Astrocyte of the cerebellum (primary cell): ENCODE results near the gene CRTC3.
A peak's percentile ranks its signal among the peaks of the same experiment; 100 is the strongest.

Source experiments
- DNase-seq: peaks from one replicate; pipeline ENCODE4 v3.0.0-alpha.2; 2011; ENCODE audit warnings: low read depth
- H3K4me3 ChIP-seq: 2 replicates; pipeline ENCODE4 v1.5.1; 2011; ENCODE audit warnings: mild to moderate bottlenecking, low read depth, low read length, moderate library complexity
- in situ Hi-C: cut with HindIII; loops from 2 replicates; pipeline ENCODE4 v1.10.0; 2017; ENCODE audit warnings: low sequenced_read_pairs
- TF ChIP-seq, protein P1 (sequence below): IDR thresholded peaks from 2 replicates; pipeline ENCODE4 v1.5.1; 2012; ENCODE audit warnings: low read length, low read depth, moderate library complexity, mild to moderate bottlenecking; ENCODE audit errors: missing control alignments

Gene CRTC3, protein sequence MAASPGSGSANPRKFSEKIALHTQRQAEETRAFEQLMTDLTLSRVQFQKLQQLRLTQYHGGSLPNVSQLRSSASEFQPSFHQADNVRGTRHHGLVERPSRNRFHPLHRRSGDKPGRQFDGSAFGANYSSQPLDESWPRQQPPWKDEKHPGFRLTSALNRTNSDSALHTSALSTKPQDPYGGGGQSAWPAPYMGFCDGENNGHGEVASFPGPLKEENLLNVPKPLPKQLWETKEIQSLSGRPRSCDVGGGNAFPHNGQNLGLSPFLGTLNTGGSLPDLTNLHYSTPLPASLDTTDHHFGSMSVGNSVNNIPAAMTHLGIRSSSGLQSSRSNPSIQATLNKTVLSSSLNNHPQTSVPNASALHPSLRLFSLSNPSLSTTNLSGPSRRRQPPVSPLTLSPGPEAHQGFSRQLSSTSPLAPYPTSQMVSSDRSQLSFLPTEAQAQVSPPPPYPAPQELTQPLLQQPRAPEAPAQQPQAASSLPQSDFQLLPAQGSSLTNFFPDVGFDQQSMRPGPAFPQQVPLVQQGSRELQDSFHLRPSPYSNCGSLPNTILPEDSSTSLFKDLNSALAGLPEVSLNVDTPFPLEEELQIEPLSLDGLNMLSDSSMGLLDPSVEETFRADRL

GRCh38 chr15:90529371-90530249 lies at the start of gene CRTC3:
Gene CRTC3 (plus strand): TSS chr15:90529923. CDS start chr15:90530072, 149 bp downstream.
- DNase-seq, result no peak
- TF ChIP-seq, protein P1, sequence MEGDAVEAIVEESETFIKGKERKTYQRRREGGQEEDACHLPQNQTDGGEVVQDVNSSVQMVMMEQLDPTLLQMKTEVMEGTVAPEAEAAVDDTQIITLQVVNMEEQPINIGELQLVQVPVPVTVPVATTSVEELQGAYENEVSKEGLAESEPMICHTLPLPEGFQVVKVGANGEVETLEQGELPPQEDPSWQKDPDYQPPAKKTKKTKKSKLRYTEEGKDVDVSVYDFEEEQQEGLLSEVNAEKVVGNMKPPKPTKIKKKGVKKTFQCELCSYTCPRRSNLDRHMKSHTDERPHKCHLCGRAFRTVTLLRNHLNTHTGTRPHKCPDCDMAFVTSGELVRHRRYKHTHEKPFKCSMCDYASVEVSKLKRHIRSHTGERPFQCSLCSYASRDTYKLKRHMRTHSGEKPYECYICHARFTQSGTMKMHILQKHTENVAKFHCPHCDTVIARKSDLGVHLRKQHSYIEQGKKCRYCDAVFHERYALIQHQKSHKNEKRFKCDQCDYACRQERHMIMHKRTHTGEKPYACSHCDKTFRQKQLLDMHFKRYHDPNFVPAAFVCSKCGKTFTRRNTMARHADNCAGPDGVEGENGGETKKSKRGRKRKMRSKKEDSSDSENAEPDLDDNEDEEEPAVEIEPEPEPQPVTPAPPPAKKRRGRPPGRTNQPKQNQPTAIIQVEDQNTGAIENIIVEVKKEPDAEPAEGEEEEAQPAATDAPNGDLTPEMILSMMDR, result peak; percentile 9
- in situ Hi-C loops, result no loop called here

DNA sequence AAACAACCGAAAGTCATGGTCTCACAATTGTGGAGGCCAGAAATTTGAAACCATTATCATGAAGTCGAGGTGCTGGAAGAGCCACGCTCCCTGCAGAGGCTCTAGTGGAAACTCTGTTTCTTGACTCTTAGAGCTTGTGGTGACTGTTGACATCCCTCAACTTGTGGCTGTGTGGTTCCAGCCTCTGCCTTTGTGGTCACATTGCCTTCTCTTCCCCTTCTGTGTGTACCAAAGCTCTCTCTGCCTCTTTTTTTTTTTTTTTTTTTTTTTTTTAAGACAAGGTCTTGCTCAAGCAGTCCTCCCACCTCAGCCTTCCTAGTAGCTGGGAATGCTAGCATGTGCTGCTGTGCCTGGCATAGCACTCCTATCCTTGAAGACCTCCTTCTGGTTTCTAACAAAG lies 48.7 kb upstream of the CRTC3 start:
- no peak overlapping the region for H3K4me3 ChIP-seq
- TF ChIP-seq, protein P1, result no peak
- in situ Hi-C loops, result no loop called here

More at GRCh38 chr15:90529371-90530249, at the start of gene CRTC3:
- H3K4me3 ChIP-seq, result peak within 1 kb of the TSS; percentile 58

GRCh38 chr15:90482124-90483011 lies 47.4 kb upstream of the CRTC3 start:
- TF ChIP-seq, protein P1, result peak; percentile 76
- in situ Hi-C loops, result no loop called here
- no peak overlapping the region for H3K4me3 ChIP-seq
- peak; percentile 35 for DNase-seq

More for the DNA sequence above, 48.7 kb upstream of the CRTC3 start:
- no peak for DNase-seq

- TF ChIP-seq, protein P1, result no peak
- no peak for DNase-seq
- no peak overlapping the region for H3K4me3 ChIP-seq
- in situ Hi-C loops, result no loop called here
Measured at GRCh38 chr15:90483012-90483307, 46.8 kb upstream of the CRTC3 start.

DNA sequence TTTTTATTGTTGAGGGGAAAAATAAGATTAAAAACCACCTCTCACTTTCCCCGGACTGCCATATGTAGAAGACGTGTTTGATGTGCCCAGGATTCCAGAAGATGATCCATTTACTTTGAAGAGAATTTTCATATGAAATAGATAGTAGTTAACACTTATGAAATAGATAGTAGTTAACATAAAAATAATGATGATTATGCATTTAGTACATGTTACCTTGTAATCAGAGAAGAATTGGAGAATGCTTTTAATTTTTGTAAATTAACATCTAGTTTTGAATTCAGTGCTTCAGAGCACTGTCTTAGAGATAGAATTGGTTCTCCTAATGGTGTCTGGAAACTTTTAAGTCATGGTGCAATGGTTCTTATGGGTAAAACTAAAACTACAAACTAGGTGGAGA lies 46.1 kb upstream of the CRTC3 start:
- no peak for DNase-seq
- no peak overlapping the region for H3K4me3 ChIP-seq
- in situ Hi-C loops, result no loop called here
- TF ChIP-seq, protein P1, result no peak
